Common myeloid progenitor, CD34-positive (primary cell): ENCODE results near the gene GAP43.

Source experiments
- CTCF ChIA-PET: fragments of 350-600 bp; sonication (Branson Sonifier 250); formaldehyde crosslinking; loops from one replicate; lab custom pipeline; 2021; ENCODE audit warnings: antibody characterized with exemption; lab: Charles Lee
- POLR2A ChIA-PET: fragments of 350-600 bp; sonication (Branson Sonifier 250); formaldehyde crosslinking; loops from one replicate; lab custom pipeline; 2021; ENCODE audit warnings: antibody characterized with exemption; lab: Charles Lee
- DNase-seq, 3 donors: peaks; one replicate each; pipeline versions ENCODE4 v3.0.0 to v3.0.0-alpha.2; 2013
- H3K27ac ChIP-seq, 2 experiments: 1 replicate in 1 of 2; 2 replicates in 1 of 2; pipeline ENCODE4 v1.7.0; 2013; ENCODE audit warnings: inconsistent platforms in 2 of 2, low read length in 2 of 2, mild to moderate bottlenecking in 2 of 2, low read depth in 1 of 2, moderate library complexity in 1 of 2; ENCODE audit not compliant: severe bottlenecking in 2 of 2, insufficient read depth in 1 of 2, poor library complexity in 1 of 2
- H3K27me3 ChIP-seq, 5 experiments: replicated peaks in 2 of 5; 1 replicate in 3 of 5; 2 replicates in 2 of 5; pipeline versions ENCODE4 v1.6.1 to v1.7.0; 2013; ENCODE audit warnings: low read length in 4 of 5, mild to moderate bottlenecking in 2 of 5, moderate library complexity in 2 of 5, inconsistent platforms in 1 of 5; ENCODE audit not compliant: insufficient read depth in 5 of 5, control insufficient read depth in 4 of 5
- H3K36me3 ChIP-seq, 4 experiments: 1 replicate in 2 of 4; 2 replicates in 2 of 4; pipeline versions ENCODE4 v1.6.1 to v1.7.0; 2013; ENCODE audit warnings: low read length in 3 of 4, control low read depth in 1 of 4, mild to moderate bottlenecking in 1 of 4; ENCODE audit not compliant: control insufficient read depth in 4 of 4, insufficient read depth in 4 of 4
- H3K4me1 ChIP-seq, 4 experiments: 1 replicate in 3 of 4; 2 replicates in 1 of 4; pipeline versions ENCODE4 v1.6.1 to v1.7.1; 2013; ENCODE audit warnings: low read length in 3 of 4, mild to moderate bottlenecking in 3 of 4, control low read depth in 1 of 4, inconsistent platforms in 1 of 4, moderate library complexity in 1 of 4; ENCODE audit not compliant: control insufficient read depth in 4 of 4, insufficient read depth in 4 of 4; ENCODE audit errors: control extremely low read depth in 1 of 4
- H3K4me3 ChIP-seq, 7 experiments: 1 replicate in 4 of 7; 2 replicates in 3 of 7; pipeline versions ENCODE4 v1.5.1 to v1.7.0; 2013; ENCODE audit warnings: mild to moderate bottlenecking in 7 of 7, low read length in 6 of 7, moderate library complexity in 6 of 7, inconsistent platforms in 2 of 7, low read depth in 2 of 7, control low read depth in 1 of 7; ENCODE audit not compliant: insufficient read depth in 4 of 7, control insufficient read depth in 1 of 7; ENCODE audit errors: extremely low read depth in 1 of 7
- H3K9me3 ChIP-seq, 5 experiments: 1 replicate in 4 of 5; 2 replicates in 1 of 5; pipeline versions ENCODE4 v1.6.1 to v1.7.1; 2013; ENCODE audit warnings: low read length in 4 of 5, mild to moderate bottlenecking in 2 of 5, inconsistent platforms in 1 of 5, low read depth in 1 of 5, moderate library complexity in 1 of 5; ENCODE audit not compliant: control insufficient read depth in 4 of 5, insufficient read depth in 2 of 5; ENCODE audit errors: control extremely low read depth in 1 of 5
- WGBS: methylation state at CpG from one replicate; pipeline ENCODE4 v1.1.5; 2013; ENCODE audit not compliant: insufficient coverage; 5-methylcytosine and 5-hydroxymethylcytosine counted together

Gene GAP43

DNA sequence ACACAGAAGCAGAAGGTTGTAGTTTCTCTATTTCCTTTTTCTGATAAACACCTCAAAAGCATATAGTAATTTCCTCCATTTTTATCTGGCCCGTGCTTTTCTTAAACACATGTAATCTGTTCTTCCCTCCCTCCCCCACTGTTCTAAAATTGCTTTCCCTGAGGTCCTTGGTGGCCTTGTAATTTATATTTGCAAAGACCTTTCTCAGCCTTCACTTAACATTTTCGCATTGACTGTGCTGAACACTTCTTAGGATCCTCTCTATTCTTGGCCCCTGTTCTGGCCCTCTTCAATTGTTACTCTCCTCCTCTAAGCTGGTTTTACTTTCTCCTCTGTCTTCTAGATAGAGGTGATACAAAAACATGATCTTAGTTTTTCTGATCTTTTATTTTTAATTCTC is 28.3 kb downstream of the GAP43 start:
- no peaks in the 10 kb centered on the region for H3K36me3 ChIP-seq
- H3K4me1 ChIP-seq: no peaks in the 10 kb centered on the region
- ChIA-PET POLR2A (no interaction called here), CTCF (no interaction called here)
- WGBS: 64% methylated on average over 1 of the region's 2 CpGs
- H3K9me3 ChIP-seq: peaks cover 0 to 2% (median 0%) of the 10 kb centered on the region in 5 experiments
- peaks cover 0 to 8% (median 0%) of the 10 kb centered on the region in 5 experiments for H3K27me3 ChIP-seq
- DNase-seq: no peak
- no peak overlapping the region for H3K4me3 ChIP-seq
- H3K27ac ChIP-seq: no peak overlapping the region

DNA sequence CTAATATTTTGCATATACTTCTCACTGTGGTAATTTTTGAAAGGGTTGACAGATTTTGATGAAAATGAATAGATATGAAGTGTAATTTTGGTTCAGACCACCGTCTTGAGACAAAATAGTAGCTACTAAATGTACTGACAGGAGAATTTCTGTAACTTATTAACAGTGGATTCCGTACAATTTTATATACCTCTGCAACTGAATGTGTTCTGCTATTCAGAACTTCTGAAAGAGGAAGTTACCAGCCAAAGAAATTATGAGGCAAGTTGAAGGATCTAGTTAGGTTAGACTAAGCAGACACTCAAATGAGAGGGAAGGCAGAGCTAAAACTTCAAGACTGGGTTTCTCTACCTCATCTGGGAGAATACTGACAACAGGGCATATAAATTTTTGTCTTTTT is 29.4 kb downstream of the GAP43 start:
- POLR2A ChIA-PET: no interaction called here
- Histone ChIP-seq H3K4me1 (peaks cover under 1 to 2% (median under 1%) of the 10 kb centered on the region in 4 experiments), H3K27me3 (peaks cover 0 to 8% (median 4%) of the 10 kb centered on the region in 5 experiments), H3K4me3 (no peak overlapping the region), H3K9me3 (no peaks in the 10 kb centered on the region), H3K27ac (no peak overlapping the region), H3K36me3 (no peaks in the 10 kb centered on the region)
- peak in 2 of 3 donors; percentile 48 to 51 for DNase-seq
- 67% methylated on average over 1 of the region's 2 CpGs for WGBS
- CTCF ChIA-PET: interaction anchor here (0.6 kb wide), 1 partner anchor 129 kb away, joined by 3 read pairs; no protein-coding TSS in a partner anchor

DNA sequence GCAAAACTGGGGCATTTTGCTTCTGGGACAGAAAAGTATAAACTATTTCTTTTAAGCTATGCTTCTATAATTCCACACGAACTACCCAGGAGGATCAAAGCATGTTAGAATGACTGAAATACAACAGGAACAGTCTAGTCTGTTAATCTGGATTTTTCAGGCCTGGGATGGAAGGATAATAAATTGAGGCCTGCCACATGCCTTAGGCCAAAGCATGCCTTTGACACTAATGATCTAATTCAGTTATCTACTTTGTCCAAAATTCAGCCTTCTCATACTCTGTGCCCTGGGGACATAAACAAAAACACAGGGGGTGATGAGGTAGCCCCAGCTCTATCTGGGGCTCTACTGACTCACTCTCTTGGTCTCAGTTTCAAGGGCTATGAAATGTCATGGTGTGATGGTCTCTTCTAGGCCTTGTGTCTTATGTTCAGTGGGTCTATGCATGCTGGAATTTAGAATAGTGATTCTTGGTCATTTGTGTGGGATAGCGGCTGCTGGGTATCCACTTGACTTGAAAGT is 32.5 kb downstream of the GAP43 start:
- ChIA-PET CTCF (interaction anchor here (1.1 kb wide), 1 partner anchor 58 kb away, joined by 3 read pairs; no protein-coding TSS in a partner anchor), POLR2A (no interaction called here)
- Histone ChIP-seq H3K27me3 (peaks cover 0 to 35% (median 6%) of the 10 kb centered on the region in 5 experiments), H3K27ac (no peak overlapping the region), H3K9me3 (no peaks in the 10 kb centered on the region), H3K4me1 (peaks cover 5 to 14% (median 12%) of the 10 kb centered on the region in 4 experiments), H3K4me3 (no peak overlapping the region), H3K36me3 (no peaks in the 10 kb centered on the region)
- no CpG with 5 or more reads among the region's 2 CpGs for WGBS
- DNase-seq: no peak

DNA sequence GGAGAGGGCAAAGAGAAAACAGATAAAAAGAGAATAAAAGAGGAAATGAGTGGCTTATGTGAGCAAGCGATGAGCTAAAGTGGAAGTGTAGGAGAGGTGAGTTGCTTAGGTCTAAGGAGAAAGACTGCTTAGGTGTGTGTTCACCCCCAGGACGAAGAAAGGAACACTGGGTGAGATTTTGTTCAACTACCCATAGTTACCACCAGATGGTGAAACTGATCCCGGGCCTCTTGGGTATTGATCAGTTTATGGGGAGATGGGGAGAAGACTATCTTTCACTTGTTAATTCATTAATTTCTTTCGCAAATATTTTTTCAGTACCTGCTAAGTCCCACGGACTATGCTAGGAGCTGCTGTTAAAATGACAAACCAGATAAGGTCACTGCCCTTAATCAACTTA is 33.9 kb downstream of the GAP43 start:
- H3K27ac ChIP-seq: no peak overlapping the region
- ChIA-PET CTCF (no interaction called here), POLR2A (no interaction called here)

DNA sequence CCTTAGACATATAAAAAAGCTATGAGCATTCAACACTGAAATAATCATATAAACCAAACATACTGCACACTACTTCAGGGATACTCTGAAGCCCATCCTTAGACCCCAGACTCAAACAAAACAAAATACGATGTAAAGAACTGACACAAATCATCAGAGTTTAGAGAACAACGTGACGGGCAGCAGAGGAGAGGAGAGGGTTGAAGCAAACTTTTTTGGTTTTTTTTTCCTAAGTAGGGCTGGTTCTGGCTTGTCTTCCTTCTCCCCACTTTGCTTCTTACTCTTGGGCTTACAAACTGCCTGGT is 34.7 kb downstream of the GAP43 start:
- Histone ChIP-seq H3K9me3 (no peaks in the 10 kb centered on the region), H3K36me3 (no peaks in the 10 kb centered on the region), H3K4me1 (peaks cover 5 to 14% (median 12%) of the 10 kb centered on the region in 4 experiments), H3K4me3 (peak overlapping the region; percentile 50 to 90 (median 77)), H3K27me3 (peaks cover 0 to 56% (median 8%) of the 10 kb centered on the region in 5 experiments), H3K27ac (peak overlapping the region in 1 of 2 experiments; percentile 60)
- POLR2A ChIA-PET: no interaction called here
- no peak for DNase-seq
- CTCF ChIA-PET: no interaction called here
- 11% methylated on average over 2 of the region's 3 CpGs for WGBS

More for the DNA sequence above, 33.9 kb downstream of the GAP43 start:
- no peak for DNase-seq
- H3K4me1 ChIP-seq: peaks cover 5 to 14% (median 12%) of the 10 kb centered on the region in 4 experiments
- peaks cover 0 to 48% (median 7%) of the 10 kb centered on the region in 5 experiments for H3K27me3 ChIP-seq
- WGBS: 95% methylated on average over 2 of the region's 5 CpGs
- no peaks in the 10 kb centered on the region for H3K9me3 ChIP-seq
- no peaks in the 10 kb centered on the region for H3K36me3 ChIP-seq
- no peak overlapping the region for H3K4me3 ChIP-seq

DNA sequence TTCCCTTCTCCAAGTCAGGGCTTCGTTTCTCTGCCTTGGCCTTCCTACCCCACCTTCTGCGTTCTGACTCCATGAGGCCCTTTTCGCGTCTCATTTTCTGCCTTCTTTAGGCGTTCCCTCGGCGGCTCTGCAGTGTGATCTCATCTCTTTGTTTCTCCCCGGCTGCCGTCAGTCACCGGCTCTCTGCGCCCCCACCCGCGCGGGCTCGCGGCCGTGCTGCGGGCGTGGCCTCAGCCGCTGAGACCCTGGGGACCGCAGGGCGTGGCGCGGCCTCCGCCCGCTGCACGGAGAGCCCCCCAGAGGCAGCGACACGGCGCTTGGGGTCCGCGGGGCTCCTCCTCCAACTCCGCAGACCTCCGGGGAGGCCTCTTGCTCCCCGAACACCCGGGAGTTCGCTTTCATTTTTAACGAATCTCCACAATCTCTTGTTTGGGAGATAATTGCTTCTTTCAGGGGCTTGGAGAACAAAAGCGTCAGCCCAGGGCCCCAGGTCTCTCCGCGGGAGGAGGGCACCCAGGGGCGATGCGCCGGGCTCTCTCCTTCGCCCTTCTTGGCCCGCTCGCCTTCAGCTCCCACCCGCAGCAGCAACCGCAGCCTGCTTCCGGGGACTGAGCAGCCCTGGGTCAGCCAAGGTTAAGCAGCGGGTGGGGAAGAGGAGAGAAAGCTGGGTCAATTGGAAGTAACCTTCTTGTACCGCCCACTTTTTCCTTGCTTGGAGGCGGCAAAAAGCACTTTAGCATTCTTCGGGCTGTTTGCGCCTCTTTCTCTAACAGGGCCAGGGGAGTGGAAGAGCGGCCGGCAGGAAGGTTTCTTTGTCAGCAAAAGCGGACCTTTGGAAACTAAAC is 35.2 kb downstream of the GAP43 start:
- Histone ChIP-seq H3K4me3 (peak overlapping the region; percentile 50 to 90 (median 77)), H3K4me1 (peaks cover 5 to 14% (median 12%) of the 10 kb centered on the region in 4 experiments), H3K27ac (peak overlapping the region in 1 of 2 experiments; percentile 60), H3K27me3 (peaks cover 0 to 58% (median 8%) of the 10 kb centered on the region in 5 experiments), H3K36me3 (no peaks in the 10 kb centered on the region), H3K9me3 (no peaks in the 10 kb centered on the region)
- WGBS: 0% methylated on average over 47 of the region's 58 CpGs
- peak; percentile 57 to 80 (median 75) for DNase-seq
- POLR2A ChIA-PET: no interaction called here
- CTCF ChIA-PET: no interaction called here
